DOHH2 (cell line): Measurements from ENCODE around the gene PTPRN2.

Experiments
- CTCF ChIP-seq: fragments of 200-600 bp; sonication (generic); IDR thresholded peaks from one replicate; pipeline ENCODE4 v1.5.1; 2014; ENCODE audit warnings: antibody characterized with exemption, mild to moderate bottlenecking, low read depth, low read length; ENCODE audit not compliant: poor library complexity, severe bottlenecking
- EZH2phosphoT487 ChIP-seq: fragments of 200-600 bp; sonication (generic); IDR thresholded peaks from 2 replicates; pipeline ENCODE4 v1.6.1; 2017; ENCODE audit warnings: borderline replicate concordance, mild to moderate bottlenecking, antibody characterized with exemption, low read length, moderate library complexity, mixed read lengths

- TF ChIP-seq CTCF: no peak
- no peak for TF ChIP-seq EZH2phosphoT487
Measured at GRCh38 chr7:158142657-158143056, 445.0 kb downstream of the PTPRN2 start.
